Measurements from ENCODE around the gene PKHD1.
A peak's percentile ranks its signal among the peaks of the same experiment; 100 is the strongest.
"Not testable (repeated sequence)": the region's sequence is repeated elsewhere in the genome, so short reads cannot be mapped to it uniquely, and the experiment has no call there.

PKHD1 gene

GRCh38 chr6:51855310-51856082 lies 231.9 kb downstream of the PKHD1 start:
- peak; percentile 28 for DNase-seq (ENCODE audit: low read depth)

- DNase-seq (ENCODE audit: low read depth): no peak
These were observed 232.5 kb downstream of the PKHD1 start for GRCh38 chr6:51854876-51855275.

- no peak for DNase-seq (ENCODE audit: low read depth)
These were observed 233.1 kb downstream of the PKHD1 start for GRCh38 chr6:51854347-51854746.

- not testable (repeated sequence) for DNase-seq (ENCODE audit: low read depth)
These were observed 234.3 kb downstream of the PKHD1 start for GRCh38 chr6:51853109-51853508.

- DNase-seq (ENCODE audit: low read depth): no peak
These were observed 240.9 kb downstream of the PKHD1 start for GRCh38 chr6:51846531-51846930.

GRCh38 chr6:51844336-51844735 lies 243.1 kb downstream of the PKHD1 start:
- DNase-seq (ENCODE audit: low read depth): no peak

- DNase-seq (ENCODE audit: low read depth): no peak
These were observed 243.9 kb downstream of the PKHD1 start for GRCh38 chr6:51843456-51844056.

- no peak for DNase-seq (ENCODE audit: low read depth)
These were observed 244.5 kb downstream of the PKHD1 start for GRCh38 chr6:51842804-51843378.

GRCh38 chr6:51842061-51842803 lies 245.2 kb downstream of the PKHD1 start:
- DNase-seq (ENCODE audit: low read depth): no peak

- no peak for DNase-seq (ENCODE audit: low read depth)
These were observed 245.8 kb downstream of the PKHD1 start for GRCh38 chr6:51841626-51842025.

GRCh38 chr6:51839726-51840374 lies 247.6 kb downstream of the PKHD1 start:
- no peak for DNase-seq (ENCODE audit: low read depth)

- no peak for DNase-seq (ENCODE audit: low read depth)
These were observed 256.7 kb downstream of the PKHD1 start for GRCh38 chr6:51830666-51831065.

- no peak for DNase-seq (ENCODE audit: low read depth)
These were observed 259.8 kb downstream of the PKHD1 start for GRCh38 chr6:51827580-51827979.

- DNase-seq (ENCODE audit: low read depth): no peak
These were observed 262.5 kb downstream of the PKHD1 start for GRCh38 chr6:51824940-51825339.

- no peak for DNase-seq (ENCODE audit: low read depth)
These were observed 266.9 kb downstream of the PKHD1 start for GRCh38 chr6:51820555-51820954.

GRCh38 chr6:51818520-51819022 lies 268.8 kb downstream of the PKHD1 start:
- DNase-seq (ENCODE audit: low read depth): no peak

- no peak for DNase-seq (ENCODE audit: low read depth)
These were observed 269.6 kb downstream of the PKHD1 start for GRCh38 chr6:51817832-51818231.

- no peak for DNase-seq (ENCODE audit: low read depth)
These were observed 273.0 kb downstream of the PKHD1 start for GRCh38 chr6:51814418-51814817.

- DNase-seq (ENCODE audit: low read depth): no peak
These were observed 273.5 kb downstream of the PKHD1 start for GRCh38 chr6:51813904-51814303.

GRCh38 chr6:51812231-51812630 lies 275.2 kb downstream of the PKHD1 start:
- DNase-seq (ENCODE audit: low read depth): no peak

- no peak for DNase-seq (ENCODE audit: low read depth)
These were observed 281.9 kb downstream of the PKHD1 start for GRCh38 chr6:51805517-51805916.

GRCh38 chr6:51800603-51801002 lies 286.8 kb downstream of the PKHD1 start:
- no peak for DNase-seq (ENCODE audit: low read depth)
